Kidney (tissue), 14 donors: ENCODE results near the gene ADCYAP1. TPM values are rescaled to one million over a fixed set of nuclear protein-coding genes. Genes with fewer than 3 reads are reported as not detected.

Source experiments
- DNase-seq, 5 donors: peaks; one replicate each; pipeline ENCODE4 v3.0.0-alpha.2; 2013 to 2020
- FAIRE-seq: peaks from 2 replicates; lab custom pipeline; 2012; peaks lifted over from hg19 to GRCh38; lab: Jason Lieb, UNC
- H3K27ac ChIP-seq, 2 donors: one replicate each; pipeline ENCODE4 v1.7.0; 2013; ENCODE audit warnings: low read depth in 2 of 2, low read length in 2 of 2, inconsistent platforms in 1 of 2
- H3K27me3 ChIP-seq: one replicate; pipeline ENCODE4 v1.7.1; 2013; ENCODE audit warnings: low read length, inconsistent platforms; ENCODE audit not compliant: control insufficient read depth, insufficient read depth
- H3K36me3 ChIP-seq, 3 donors: one replicate each; pipeline versions ENCODE4 v1.7.0 to v1.7.1; 2013; ENCODE audit warnings: low read length in 3 of 3, control low read depth in 1 of 3, inconsistent platforms in 1 of 3; ENCODE audit not compliant: insufficient read depth in 3 of 3, control insufficient read depth in 2 of 3
- H3K4me1 ChIP-seq, 3 donors: one replicate each; pipeline versions ENCODE4 v1.7.0 to v1.7.1; 2013; ENCODE audit warnings: low read length in 3 of 3, inconsistent platforms in 1 of 3, low read depth in 1 of 3; ENCODE audit not compliant: control insufficient read depth in 2 of 3, insufficient read depth in 2 of 3
- H3K4me3 ChIP-seq, 3 donors: one replicate each; pipeline versions ENCODE4 v1.7.0 to v1.8.1; 2013; ENCODE audit warnings: low read length in 3 of 3, control low read depth in 1 of 3, inconsistent platforms in 1 of 3
- H3K9ac ChIP-seq, 3 donors: one replicate each; pipeline versions ENCODE4 v1.7.0 to v1.7.1; 2013; ENCODE audit warnings: low read length in 3 of 3, control low read depth in 1 of 3, inconsistent platforms in 1 of 3
- H3K9me3 ChIP-seq, 3 donors: one replicate each; pipeline versions ENCODE4 v1.7.0 to v1.7.1; 2013; ENCODE audit warnings: low read length in 3 of 3, control low read depth in 1 of 3, inconsistent platforms in 1 of 3; ENCODE audit not compliant: control insufficient read depth in 2 of 3, insufficient read depth in 1 of 3
- intact Hi-C: fragments of 100-400 bp; cut with DNase I; formaldehyde crosslinking; loops from one replicate; pipeline ENCODE4 v1.11.1; 2022
- polyA plus RNA-seq: library from polyadenylated mRNA; stranded (reverse); fragments of 350-450 nt; fragmentation: Illumina TruSeq; extraction: RNeasy Lipid Tissue Mini Kit (QIAGEN cat#74804); gene quantifications from one replicate; pipeline ENCODE4 v1.2.3, GENCODE V29; 2014; ENCODE audit warnings: low read depth, low replicate concordance; ENCODE audit not compliant: insufficient read depth
- total RNA-seq: library from RNA; stranded (reverse); fragmentation: NEBNext Ultra II Directional; extraction: Animal tissue kit (Norgen Biotek cat#: 25700); gene quantifications from one replicate; pipeline ENCODE4 v1.2.1, GENCODE V29; 2021
- TF ChIP-seq, protein P1 (sequence below): IDR thresholded peaks from 3 replicates; pipeline ENCODE4 v1.5.1; 2012; ENCODE audit warnings: mild to moderate bottlenecking, moderate library complexity, borderline replicate concordance; ENCODE audit not compliant: insufficient read depth; ENCODE audit errors: extremely low read depth
- donor health status: control.
- donor health status: control.
- donor health status: control.
- donor health status: control.
- donor health status: control.
- donor health status: DM: yes; HTN: yes; CAD: no.
- donor health status: Normal renal cell carcinoma (clear cell type).

ADCYAP1 gene
- total and polyA plus RNA-seq, 2 donors from 2014 or later: 1.8 to 11.1 TPM

DNA sequence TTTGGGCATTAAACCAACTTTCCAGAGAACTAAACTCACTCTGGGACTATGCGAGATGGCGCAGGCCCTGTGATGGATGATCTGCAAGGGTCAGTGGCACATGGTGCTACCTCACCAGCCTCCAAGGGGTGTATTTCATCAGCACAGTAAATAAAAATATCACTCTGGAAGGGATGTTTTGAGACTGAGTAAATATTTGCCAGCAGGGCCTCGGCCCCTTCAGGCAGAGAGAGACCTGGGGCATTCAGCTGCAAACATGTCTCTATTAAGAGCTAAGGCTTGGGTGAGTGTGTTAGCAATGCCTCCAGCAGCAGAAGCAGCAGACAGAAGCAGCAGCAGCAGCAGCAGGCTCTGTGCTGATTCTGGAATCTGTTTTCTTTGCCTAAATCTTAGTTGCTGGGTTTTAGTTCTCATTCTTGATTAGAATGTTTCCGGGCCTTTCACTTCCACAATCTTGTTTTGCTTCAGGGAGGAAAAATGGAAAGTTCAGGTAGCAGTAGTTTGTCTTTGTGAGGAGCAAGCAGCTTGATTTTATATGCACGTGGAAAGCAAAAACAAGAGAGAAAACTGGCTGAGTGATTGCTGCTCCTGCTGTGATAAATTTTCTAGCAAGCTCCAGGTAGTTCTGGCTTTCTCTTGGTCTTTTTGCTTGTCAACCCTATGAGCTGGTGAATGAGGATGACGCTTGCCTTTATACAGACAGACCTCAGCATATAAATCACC lies 18.6 kb downstream of the ADCYAP1 start:
- Histone ChIP-seq H3K4me3 (no peak overlapping the region), H3K4me1 (no peaks in the 10 kb centered on the region), H3K9ac (no peak overlapping the region), H3K36me3 (no peaks in the 10 kb centered on the region), H3K9me3 (no peaks in the 10 kb centered on the region), H3K27me3 (no peaks in the 10 kb centered on the region), H3K27ac (no peak overlapping the region)
- intact Hi-C loops: no loop called here
- DNase-seq (no peak), FAIRE-seq (no peak)
- TF ChIP-seq, protein P1, sequence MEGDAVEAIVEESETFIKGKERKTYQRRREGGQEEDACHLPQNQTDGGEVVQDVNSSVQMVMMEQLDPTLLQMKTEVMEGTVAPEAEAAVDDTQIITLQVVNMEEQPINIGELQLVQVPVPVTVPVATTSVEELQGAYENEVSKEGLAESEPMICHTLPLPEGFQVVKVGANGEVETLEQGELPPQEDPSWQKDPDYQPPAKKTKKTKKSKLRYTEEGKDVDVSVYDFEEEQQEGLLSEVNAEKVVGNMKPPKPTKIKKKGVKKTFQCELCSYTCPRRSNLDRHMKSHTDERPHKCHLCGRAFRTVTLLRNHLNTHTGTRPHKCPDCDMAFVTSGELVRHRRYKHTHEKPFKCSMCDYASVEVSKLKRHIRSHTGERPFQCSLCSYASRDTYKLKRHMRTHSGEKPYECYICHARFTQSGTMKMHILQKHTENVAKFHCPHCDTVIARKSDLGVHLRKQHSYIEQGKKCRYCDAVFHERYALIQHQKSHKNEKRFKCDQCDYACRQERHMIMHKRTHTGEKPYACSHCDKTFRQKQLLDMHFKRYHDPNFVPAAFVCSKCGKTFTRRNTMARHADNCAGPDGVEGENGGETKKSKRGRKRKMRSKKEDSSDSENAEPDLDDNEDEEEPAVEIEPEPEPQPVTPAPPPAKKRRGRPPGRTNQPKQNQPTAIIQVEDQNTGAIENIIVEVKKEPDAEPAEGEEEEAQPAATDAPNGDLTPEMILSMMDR: no peak

DNA sequence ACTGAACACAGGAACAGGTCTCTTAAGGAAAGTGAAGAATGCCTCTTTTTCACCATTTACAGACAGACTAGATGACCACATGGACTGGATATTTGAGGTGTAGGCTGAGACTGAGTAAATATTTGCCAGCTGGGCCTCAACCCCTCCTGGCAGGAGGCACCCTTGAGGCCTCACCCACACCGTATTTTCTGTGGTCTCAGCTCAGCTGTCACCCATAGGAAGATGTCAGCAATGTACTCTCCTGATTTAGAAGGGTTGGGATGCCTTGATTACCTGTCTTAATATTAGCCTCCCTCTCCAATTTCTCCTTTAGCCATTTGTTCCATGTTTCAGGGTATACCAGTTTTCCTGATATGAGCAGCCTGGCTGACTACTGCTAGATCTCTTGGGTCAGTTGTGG lies 20.3 kb downstream of the ADCYAP1 start:
- no peak overlapping the region for H3K9ac ChIP-seq
- H3K27me3 ChIP-seq: no peaks in the 10 kb centered on the region
- H3K9me3 ChIP-seq: no peaks in the 10 kb centered on the region
- H3K36me3 ChIP-seq: no peaks in the 10 kb centered on the region
- H3K4me3 ChIP-seq: no peak overlapping the region
- no peak overlapping the region for H3K27ac ChIP-seq
- intact Hi-C loops: no loop called here
- DNase-seq (no peak), FAIRE-seq (no peak)
- H3K4me1 ChIP-seq: no peaks in the 10 kb centered on the region
- TF ChIP-seq, protein P1: no peak

DNA sequence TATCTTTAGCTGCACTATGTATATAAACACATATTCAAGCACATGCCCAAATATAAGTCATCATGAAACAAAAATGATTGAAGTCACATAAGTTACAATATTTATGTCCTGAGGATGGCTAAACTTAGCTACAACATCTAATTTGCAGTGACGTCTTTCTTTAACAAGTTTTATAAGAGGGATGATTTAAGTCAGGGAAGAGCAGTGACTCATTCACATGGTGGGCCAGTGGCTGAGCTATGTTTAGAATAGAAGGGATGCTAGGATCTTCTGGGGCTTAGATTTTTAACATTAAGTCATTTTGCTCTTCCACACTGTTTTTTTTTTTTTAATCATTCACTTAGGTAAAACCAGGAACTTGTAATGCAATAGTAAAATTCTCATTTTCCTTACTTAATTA lies 22.3 kb downstream of the ADCYAP1 start:
- DNase-seq (no peak), FAIRE-seq (no peak)
- Histone ChIP-seq H3K27me3 (no peaks in the 10 kb centered on the region), H3K27ac (no peak overlapping the region), H3K4me3 (no peak overlapping the region), H3K36me3 (no peaks in the 10 kb centered on the region), H3K4me1 (no peaks in the 10 kb centered on the region), H3K9ac (no peak overlapping the region), H3K9me3 (no peaks in the 10 kb centered on the region)
- TF ChIP-seq, protein P1: no peak
- intact Hi-C loops: no loop called here
